ENCODE results near the gene MID1.

Gene MID1

DNA sequence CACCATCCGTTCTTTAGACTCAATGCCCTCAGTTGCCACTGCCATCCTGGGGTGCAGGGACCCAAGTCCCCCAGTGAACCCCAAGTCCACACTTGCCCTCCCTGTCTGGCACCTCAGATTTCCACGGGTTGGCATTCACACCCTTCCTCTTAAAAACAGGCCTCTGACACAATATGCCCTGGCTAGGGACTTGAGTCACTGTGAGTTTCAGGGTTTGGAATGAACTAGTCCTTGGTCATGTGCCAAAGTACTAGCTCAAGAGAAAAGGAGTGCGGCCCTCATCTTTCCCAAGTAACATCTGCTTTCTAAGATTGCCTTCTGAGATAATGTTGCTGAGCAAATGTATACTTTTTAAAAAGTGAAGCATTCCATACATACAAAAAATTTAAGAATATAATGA, 134.0 kb downstream of the MID1 start:
- H3K4me1 ChIP-seq (ENCODE audit: low read length): no peaks in the 10 kb centered on the region
- H3K4me2 ChIP-seq (ENCODE audit: low read length): no peak overlapping the region
- no peaks in the 10 kb centered on the region for H3K79me2 ChIP-seq (ENCODE audit: low read length)
- H3K27me3 ChIP-seq (ENCODE audit: low read depth, low read length): no peaks in the 10 kb centered on the region
- no peak overlapping the region for H3K9ac ChIP-seq (ENCODE audit: low read length)
- no peak overlapping the region for H2AFZ ChIP-seq (ENCODE audit: low read depth, low read length)
- TF ChIP-seq EZH2phosphoT487 (IDR thresholded peaks at IDR 0.05; ENCODE audit: low read depth): no peak
- TF ChIP-seq, protein P1, sequence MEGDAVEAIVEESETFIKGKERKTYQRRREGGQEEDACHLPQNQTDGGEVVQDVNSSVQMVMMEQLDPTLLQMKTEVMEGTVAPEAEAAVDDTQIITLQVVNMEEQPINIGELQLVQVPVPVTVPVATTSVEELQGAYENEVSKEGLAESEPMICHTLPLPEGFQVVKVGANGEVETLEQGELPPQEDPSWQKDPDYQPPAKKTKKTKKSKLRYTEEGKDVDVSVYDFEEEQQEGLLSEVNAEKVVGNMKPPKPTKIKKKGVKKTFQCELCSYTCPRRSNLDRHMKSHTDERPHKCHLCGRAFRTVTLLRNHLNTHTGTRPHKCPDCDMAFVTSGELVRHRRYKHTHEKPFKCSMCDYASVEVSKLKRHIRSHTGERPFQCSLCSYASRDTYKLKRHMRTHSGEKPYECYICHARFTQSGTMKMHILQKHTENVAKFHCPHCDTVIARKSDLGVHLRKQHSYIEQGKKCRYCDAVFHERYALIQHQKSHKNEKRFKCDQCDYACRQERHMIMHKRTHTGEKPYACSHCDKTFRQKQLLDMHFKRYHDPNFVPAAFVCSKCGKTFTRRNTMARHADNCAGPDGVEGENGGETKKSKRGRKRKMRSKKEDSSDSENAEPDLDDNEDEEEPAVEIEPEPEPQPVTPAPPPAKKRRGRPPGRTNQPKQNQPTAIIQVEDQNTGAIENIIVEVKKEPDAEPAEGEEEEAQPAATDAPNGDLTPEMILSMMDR (IDR thresholded peaks at IDR 0.05; ENCODE audit: low read depth, low read length): no peak
- no peaks in the 10 kb centered on the region for H3K36me3 ChIP-seq (replicated peaks; ENCODE audit: low read depth, low read length)
- no peaks in the 10 kb centered on the region for H3K9me3 ChIP-seq (ENCODE audit: insufficient read depth, low read length)
- H4K20me1 ChIP-seq (ENCODE audit: insufficient read depth, low read length): no peaks in the 10 kb centered on the region
- no peak overlapping the region for H3K4me3 ChIP-seq (ENCODE audit: low read length)
- no peak overlapping the region for H3K27ac ChIP-seq (ENCODE audit: low read length)

DNA sequence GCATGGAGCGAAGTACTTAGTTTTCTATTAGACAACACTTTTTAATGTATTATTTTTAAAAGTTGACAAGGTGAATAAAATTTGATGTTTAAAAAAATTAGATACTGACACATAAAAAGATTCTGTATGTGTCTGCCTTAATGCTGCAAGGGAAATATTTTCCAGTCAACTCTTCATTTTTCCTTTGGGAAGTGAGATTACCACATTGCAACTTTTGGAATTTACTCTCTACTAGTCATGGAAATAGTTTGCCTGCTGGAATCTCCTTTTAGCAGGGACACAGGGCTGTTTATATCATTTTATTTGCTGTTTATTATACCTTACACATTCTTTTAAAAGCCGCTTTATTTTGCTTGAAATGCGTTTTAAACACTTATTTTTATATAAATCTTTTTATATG, 135.1 kb downstream of the MID1 start:
- no peak overlapping the region for H3K4me2 ChIP-seq (ENCODE audit: low read length)
- TF ChIP-seq EZH2phosphoT487 (IDR thresholded peaks at IDR 0.05; ENCODE audit: low read depth): no peak
- TF ChIP-seq, protein P1 (IDR thresholded peaks at IDR 0.05; ENCODE audit: low read depth, low read length): no peak
- no peak overlapping the region for H3K27ac ChIP-seq (ENCODE audit: low read length)
- no peaks in the 10 kb centered on the region for H3K36me3 ChIP-seq (replicated peaks; ENCODE audit: low read depth, low read length)
- H4K20me1 ChIP-seq (ENCODE audit: insufficient read depth, low read length): no peaks in the 10 kb centered on the region
- no peaks in the 10 kb centered on the region for H3K79me2 ChIP-seq (ENCODE audit: low read length)
- H3K4me1 ChIP-seq (ENCODE audit: low read length): no peaks in the 10 kb centered on the region
- H3K4me3 ChIP-seq (ENCODE audit: low read length): no peak overlapping the region
- H3K27me3 ChIP-seq (ENCODE audit: low read depth, low read length): no peaks in the 10 kb centered on the region
- H2AFZ ChIP-seq (ENCODE audit: low read depth, low read length): no peak overlapping the region
- no peak overlapping the region for H3K9ac ChIP-seq (ENCODE audit: low read length)
- H3K9me3 ChIP-seq (ENCODE audit: insufficient read depth, low read length): no peaks in the 10 kb centered on the region

DNA sequence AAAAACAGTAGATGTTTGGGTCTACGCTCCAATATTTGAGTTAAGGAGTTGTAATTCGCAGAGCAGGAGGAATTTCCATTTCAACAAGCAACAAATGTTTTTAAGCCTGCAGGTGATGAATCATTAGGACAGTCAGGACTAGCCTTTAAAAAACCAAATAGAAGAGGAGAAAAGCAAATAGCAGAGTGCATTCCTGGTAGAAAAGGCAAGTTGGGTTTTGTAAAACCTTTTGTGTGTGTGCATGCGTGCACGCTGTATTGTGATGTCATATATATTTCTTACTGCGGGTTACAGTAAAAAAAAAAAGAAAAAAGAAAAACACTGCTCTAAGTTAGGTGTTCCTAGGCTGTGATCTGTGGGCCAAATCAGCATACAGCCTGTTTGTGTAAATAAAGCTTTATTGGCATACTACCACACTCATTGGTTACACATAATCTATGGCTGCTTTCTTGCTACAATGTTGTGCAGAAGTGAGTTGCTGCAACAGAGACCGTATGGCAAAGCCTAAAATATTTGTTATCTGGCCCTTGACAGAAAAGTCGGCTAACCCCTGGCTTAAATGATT, 135.6 kb downstream of the MID1 start:
- no peaks in the 10 kb centered on the region for H3K27me3 ChIP-seq (ENCODE audit: low read depth, low read length)
- no peaks in the 10 kb centered on the region for H3K36me3 ChIP-seq (replicated peaks; ENCODE audit: low read depth, low read length)
- H4K20me1 ChIP-seq (ENCODE audit: insufficient read depth, low read length): no peaks in the 10 kb centered on the region
- H3K4me3 ChIP-seq (ENCODE audit: low read length): no peak overlapping the region
- no peaks in the 10 kb centered on the region for H3K9me3 ChIP-seq (ENCODE audit: insufficient read depth, low read length)
- no peak overlapping the region for H3K27ac ChIP-seq (ENCODE audit: low read length)
- H2AFZ ChIP-seq (ENCODE audit: low read depth, low read length): no peak overlapping the region
- H3K4me1 ChIP-seq (ENCODE audit: low read length): no peaks in the 10 kb centered on the region
- H3K79me2 ChIP-seq (ENCODE audit: low read length): no peaks in the 10 kb centered on the region
- no peak overlapping the region for H3K9ac ChIP-seq (ENCODE audit: low read length)
- no peak overlapping the region for H3K4me2 ChIP-seq (ENCODE audit: low read length)
- TF ChIP-seq, protein P1 (IDR thresholded peaks at IDR 0.05; ENCODE audit: low read depth, low read length): no peak
- no peak for TF ChIP-seq EZH2phosphoT487 (IDR thresholded peaks at IDR 0.05; ENCODE audit: low read depth)

DNA sequence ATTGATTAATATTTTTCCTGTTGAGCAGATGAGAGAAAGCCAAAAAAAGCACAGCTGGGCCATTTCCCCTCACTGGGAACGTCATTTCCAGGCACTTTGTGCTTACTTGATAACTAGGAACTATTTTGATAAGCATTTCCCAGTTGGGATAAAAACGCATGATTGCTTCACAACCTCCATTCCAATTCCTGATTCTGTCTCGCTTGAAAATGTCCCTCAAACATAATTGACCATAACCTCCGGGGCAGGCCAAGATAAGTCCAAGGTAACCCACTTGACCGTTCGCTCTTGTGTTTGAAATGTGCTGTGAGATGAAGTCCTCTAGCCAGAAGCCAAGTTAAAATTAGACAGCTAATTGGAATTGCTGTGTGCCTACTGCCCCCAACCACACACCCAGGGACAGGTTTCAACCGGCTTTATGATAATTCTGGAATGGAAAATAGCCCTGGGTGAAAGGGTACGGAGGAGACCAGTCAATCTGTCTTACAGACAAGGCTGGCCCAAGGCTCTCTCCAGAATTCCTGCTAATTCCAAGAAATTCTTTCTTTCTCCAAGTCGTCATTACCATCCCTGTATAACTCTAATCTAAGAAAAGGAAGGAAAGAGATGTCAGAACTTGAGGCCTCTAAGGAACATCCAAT, 137.1 kb downstream of the MID1 start:
- Histone ChIP-seq H3K27ac (ENCODE audit: low read length) (no peak overlapping the region), H3K9me3 (ENCODE audit: insufficient read depth, low read length) (no peaks in the 10 kb centered on the region), H3K27me3 (ENCODE audit: low read depth, low read length) (no peaks in the 10 kb centered on the region), H3K9ac (ENCODE audit: low read length) (no peak overlapping the region), H3K4me1 (ENCODE audit: low read length) (no peaks in the 10 kb centered on the region), H3K4me3 (ENCODE audit: low read length) (no peak overlapping the region), H3K36me3 (replicated peaks; ENCODE audit: low read depth, low read length) (no peaks in the 10 kb centered on the region), H4K20me1 (ENCODE audit: insufficient read depth, low read length) (no peaks in the 10 kb centered on the region), H3K79me2 (ENCODE audit: low read length) (no peaks in the 10 kb centered on the region), H2AFZ (ENCODE audit: low read depth, low read length) (no peak overlapping the region), H3K4me2 (ENCODE audit: low read length) (no peak overlapping the region)
- no peak for TF ChIP-seq EZH2phosphoT487 (IDR thresholded peaks at IDR 0.05; ENCODE audit: low read depth)
- TF ChIP-seq, protein P1 (IDR thresholded peaks at IDR 0.05; ENCODE audit: low read depth, low read length): no peak
